Measurements from ENCODE around the gene LDHB.

DNA sequence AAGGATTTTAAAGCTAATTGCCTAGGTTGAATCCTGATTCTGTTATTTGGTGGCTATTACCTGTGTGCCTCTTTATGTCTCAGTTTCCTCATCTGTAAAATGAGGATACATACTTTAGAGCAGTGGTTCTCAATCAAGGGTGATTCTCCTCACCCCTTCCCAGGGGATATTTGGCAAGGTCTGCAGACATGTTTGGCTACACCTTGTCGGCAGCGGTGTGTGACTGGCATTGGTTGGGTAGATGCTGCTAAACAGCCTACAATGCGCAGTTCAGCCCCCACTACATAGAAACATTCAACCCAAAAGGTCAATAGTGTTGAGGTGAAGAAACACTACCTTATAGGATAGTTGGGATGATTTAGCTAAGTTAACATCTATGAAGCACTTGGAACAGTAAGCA, 23.4 kb downstream of the LDHB start:
- TF ChIP-seq CTCF (IDR thresholded peaks at IDR 0.05; ENCODE audit: borderline replicate concordance, extremely low read depth, low read length, poor library complexity, severe bottlenecking) (no peak), EZH2 (IDR thresholded peaks at IDR 0.05; ENCODE audit: borderline replicate concordance, low read depth, low read length, severe bottlenecking) (no peak)

Measured in DND-41 (cell line).